ENCODE measurements around the gene ARHGAP22.
"Not testable (repeated sequence)": the region's sequence is repeated elsewhere in the genome, so short reads cannot be mapped to it uniquely, and the experiment has no call there.

Gene ARHGAP22

DNA sequence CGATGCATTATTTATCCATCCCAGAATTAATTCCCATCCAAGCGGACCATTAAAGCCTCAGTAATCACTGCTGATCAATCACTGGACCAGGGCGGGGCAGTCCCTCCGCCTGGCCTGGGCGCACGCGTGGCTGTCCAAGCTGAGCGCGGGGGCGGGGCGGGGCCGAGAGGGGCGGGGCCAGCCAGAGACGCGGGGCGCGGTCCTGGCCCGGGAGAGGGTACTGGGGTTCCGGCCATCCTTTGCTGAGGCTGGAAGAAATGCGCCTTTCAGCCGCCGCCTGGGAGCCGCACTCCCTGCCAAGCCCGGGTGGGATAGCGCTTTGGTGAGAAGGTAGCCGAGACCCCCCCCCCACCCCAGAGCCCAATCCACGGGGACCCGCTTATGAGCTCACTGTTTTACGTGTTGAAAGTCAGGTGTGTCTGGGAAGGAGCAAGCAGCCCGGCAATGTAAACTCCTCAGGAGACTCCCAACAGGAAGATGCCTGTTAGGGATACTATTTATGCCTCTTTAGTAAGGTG is at the start of gene ARHGAP22:
Gene ARHGAP22, minus strand, starts transcription at position 83 of the 518 bp plus-strand sequence. CDS start 277 bp downstream, outside the sequence.
- no peak for FAIRE-seq

DNA sequence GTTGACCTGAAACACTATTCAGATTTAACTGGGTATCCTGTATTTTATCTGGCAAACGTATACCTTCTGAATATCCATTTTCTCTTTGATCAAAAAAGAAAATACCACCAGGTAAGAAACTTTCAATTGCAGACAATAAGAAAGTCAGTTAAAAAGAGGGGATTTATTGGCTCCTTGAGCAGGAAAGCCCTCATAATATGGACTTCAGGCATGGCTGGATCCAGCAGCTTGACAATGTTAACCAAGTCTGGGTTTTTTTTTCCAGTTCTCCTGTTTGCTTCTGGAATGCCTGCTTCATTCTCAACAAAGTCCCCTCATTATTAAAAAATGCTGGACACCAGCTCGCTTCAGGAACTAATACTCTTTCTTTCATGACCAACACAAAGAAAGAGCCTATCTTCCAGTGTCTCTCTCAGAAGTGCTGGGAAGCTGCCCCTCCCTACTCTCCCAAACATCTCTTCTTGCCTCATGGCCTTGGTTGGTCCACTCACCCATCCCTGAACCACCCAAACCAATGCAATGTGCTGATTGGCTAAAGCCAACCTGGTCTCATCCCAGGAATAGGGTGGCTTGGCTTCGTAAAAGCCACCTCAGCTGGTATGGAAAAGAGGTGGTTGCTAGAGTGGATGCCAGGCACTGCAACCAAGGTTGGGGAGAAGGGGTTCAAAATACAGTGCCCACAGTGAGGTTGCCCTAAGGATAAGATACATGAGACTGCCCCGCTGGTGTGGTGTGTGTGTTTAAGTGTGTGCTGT is 49.2 kb upstream of the ARHGAP22 start:
- FAIRE-seq = no peak

GRCh38 chr10:48653347-48653746 is 48.5 kb upstream of the ARHGAP22 start:
- no peak for FAIRE-seq

- FAIRE-seq = no peak
These were observed 47.5 kb upstream of the ARHGAP22 start for GRCh38 chr10:48652344-48652743.

DNA sequence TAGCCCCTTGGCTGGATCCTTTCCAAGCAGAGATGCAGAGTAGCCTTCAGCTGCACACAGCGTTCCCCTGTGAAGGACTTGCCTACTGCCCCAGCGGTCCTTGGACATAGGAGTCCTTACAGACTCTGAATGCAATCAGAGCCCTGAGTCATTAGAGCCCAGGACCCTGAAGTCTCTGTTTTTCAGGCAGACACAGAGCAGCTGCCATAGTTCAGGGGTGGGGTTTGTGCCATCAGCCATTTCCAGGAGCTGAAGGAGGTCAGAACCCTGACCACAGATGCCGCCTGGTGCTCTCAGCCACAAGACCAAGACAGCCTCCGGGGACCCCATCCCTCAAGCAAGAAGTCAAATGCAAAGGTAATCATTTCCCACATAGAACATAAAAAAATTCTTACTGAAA is 47.0 kb upstream of the ARHGAP22 start:
- no peak for FAIRE-seq

DNA sequence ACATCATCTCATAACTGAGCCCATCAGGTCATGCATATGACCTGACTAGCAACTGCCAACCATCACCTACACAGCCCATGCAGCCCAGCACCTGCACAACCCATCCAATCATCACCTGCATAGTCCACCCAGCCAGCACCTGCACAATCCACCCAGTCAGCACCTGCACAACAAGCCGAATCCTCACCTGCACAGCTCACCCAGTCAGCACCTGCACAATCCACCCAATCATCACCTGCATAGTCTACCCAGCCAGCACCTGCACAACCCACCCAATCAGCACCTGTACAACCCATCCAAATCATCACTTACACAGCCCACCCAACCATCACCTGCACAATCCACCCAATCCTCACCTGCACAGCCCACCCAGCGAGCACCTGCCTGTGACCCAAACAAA is 46.4 kb upstream of the ARHGAP22 start:
- FAIRE-seq = no peak

DNA sequence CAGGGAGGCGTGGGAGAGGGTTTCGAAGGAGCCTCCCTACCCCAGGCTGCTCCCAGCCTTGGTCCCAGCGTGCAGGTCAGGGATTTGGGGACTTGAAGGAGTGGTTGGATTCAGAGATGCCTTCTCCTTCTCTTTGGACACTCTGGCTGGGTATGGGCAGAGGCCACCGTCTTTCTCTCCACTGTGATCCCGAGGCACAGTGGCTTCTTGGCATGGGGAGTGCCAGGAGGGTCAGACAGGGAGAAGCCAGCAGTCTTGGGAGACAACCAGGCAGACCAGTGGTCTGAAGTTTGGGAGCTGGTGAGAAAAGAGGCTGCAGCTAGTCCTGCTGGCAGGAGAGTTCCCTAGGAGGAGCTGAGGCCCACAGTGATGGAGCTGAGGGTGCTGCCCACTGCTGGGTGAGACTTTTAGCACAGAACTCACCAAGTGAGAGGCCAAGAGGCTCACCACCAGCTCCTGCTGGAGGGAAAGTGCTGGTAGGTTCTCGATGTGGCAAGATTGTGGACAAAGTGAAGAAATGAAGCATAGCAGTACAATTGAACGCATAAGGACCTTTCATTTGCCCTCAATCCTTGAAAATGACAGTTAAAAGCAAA is 44.6 kb upstream of the ARHGAP22 start:
- no peak for FAIRE-seq

DNA sequence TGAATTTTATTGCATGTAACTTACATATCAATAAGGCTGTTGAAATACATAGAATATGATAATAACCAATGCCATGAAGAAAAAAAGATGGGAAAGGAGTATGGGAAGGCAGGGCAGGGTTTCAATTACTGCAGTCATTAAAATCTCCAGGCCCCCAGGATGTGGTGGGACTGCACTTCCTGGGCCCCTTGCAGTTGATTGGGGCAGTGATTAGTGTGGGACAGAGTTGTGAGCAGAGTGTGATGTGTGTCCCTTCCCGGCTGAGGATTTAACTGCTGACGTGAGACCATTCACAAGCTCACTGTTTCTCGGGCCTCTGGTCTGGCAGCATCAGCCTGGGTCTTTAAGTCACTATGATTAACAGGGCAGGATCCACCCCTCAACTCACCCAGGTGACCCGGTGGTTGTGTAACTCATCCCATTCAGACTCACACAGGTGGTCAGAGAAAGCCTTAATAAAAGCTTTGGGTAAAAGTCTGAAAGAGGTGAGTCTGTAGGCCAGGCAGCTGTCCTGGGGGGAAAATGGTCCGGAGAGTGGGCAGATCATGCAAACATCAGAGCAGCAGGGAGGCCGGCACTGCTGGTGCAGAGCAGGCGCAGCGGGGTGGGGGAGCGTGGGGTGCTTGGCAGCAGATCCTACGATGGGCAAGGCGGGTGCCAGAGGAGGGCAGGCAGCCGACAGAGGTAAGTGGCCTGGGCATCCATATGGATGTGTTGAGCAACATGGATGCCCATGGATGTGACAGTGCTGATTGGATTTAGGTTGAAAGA is 43.5 kb upstream of the ARHGAP22 start:
- no peak for FAIRE-seq

DNA sequence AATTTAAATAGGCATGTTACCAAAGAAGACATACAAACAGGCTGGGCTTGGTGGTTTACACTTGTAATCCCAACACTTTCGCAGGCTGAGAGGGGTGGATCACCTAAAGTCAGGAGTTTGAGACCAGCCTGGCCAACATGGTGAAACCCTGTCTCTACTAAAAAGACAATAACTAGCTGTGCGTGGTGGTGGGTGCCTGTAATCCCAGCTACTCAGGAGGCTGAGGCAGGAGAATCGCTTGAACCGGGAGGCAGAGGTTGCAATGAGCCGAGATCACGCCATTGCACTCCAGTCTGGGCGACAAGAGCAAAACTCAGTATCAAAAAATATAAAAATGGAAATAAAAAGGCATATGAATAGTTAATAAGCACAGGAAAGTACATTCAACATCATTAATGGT is 42.2 kb upstream of the ARHGAP22 start:
- not testable (repeated sequence) for FAIRE-seq

- FAIRE-seq = no peak
These were observed 40.7 kb upstream of the ARHGAP22 start for GRCh38 chr10:48645600-48645999.

DNA sequence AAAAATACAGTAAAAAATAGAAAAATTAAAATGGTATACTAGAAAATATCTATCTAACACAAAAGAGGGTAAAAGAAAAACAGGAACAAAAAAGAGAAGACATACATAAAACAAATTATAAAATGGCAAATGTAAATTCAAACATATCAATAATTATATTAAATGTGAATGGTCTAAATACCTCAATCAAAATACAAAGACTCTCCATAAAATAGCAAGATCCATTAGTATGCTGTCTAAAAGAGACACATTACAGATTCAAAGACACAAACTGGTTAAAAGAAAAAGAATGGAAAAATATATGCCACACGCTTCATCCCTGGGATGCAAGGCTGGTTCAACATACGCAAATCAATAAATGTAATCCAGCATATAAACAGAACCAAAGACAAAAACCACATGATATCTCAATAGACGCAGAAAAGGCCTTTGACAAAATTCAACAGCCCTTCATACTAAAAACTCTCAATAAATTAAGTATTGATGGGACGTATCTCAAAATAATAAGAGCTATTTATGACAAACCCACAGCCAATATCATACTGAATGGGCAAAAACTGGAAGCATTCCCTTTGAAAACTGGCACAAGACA is 36.3 kb upstream of the ARHGAP22 start:
- FAIRE-seq = not testable (repeated sequence)

DNA sequence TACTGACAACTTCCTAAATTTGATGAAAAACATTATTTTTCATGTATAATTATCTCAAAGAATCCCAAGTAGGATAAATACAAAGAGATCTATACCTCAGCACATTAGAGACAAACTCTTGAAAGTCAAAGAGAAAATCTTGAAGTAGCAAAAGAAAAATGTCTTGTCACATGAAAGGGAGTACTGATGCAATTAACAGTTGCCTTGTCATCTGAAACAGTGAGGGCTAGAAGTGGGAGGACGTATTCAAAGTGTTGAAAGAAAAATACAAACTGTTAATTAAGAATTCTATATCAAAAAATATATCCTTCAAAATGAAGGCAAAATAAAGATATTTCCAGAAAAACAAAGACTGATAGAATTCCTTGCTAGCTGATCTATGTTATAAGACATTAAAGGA is 35.5 kb upstream of the ARHGAP22 start:
- FAIRE-seq = no peak

GRCh38 chr10:48639632-48640031 is 34.8 kb upstream of the ARHGAP22 start:
- no peak for FAIRE-seq

- FAIRE-seq = no peak
These were observed 34.1 kb upstream of the ARHGAP22 start for GRCh38 chr10:48638739-48639527.

GRCh38 chr10:48638158-48638557 is 33.3 kb upstream of the ARHGAP22 start:
- FAIRE-seq = no peak

- FAIRE-seq = no peak
These were observed 32.0 kb upstream of the ARHGAP22 start for GRCh38 chr10:48636901-48637300.

DNA sequence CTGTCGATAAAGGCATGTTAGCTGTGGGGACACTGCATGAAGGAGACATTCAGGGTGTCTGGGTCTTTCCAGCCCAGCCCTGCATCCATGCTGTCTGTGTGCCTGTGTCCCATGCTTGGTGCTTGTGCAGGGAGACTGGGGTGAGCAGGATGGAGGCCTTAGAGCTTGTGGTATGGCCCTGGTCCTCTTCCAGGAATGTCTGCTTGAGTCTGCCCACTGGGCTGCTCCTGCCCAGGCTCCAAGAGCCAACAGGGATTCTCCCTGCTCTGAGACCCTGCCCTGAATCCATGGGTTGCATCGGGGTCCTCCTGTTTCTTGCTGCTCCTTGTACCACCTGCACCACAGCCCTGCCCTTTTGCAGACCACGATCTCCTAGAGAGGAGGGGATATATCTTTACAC is 31.4 kb upstream of the ARHGAP22 start:
- FAIRE-seq = no peak

- no peak for FAIRE-seq
These were observed 30.2 kb upstream of the ARHGAP22 start for GRCh38 chr10:48634984-48635557.

GRCh38 chr10:48634198-48634983 is 29.5 kb upstream of the ARHGAP22 start:
- no peak for FAIRE-seq

- no peak for FAIRE-seq
These were observed 28.7 kb upstream of the ARHGAP22 start for GRCh38 chr10:48633381-48634197.

All from endometrium (tissue), 2 donors.